Transverse colon (tissue), 4 donors: ENCODE results near the gene DNAL4.

Experiments used
- CTCF ChIP-seq, 5 experiments: fragments of 200-600 bp in 3 of 5; fragments of 450-650 bp in 2 of 5; sonication (generic) in 3 of 5; IDR thresholded peaks; 1 replicate in 2 of 5; 2 replicates in 3 of 5; pipeline ENCODE4 v1.5.1; 2016 to 2017; ENCODE audit warnings: antibody characterized with exemption in 5 of 5, inconsistent platforms in 3 of 5, mild to moderate bottlenecking in 2 of 5, moderate library complexity in 1 of 5
- POLR2AphosphoS5 ChIP-seq, 3 donors: sonication (generic); formaldehyde crosslinking; IDR thresholded peaks; one replicate each; pipeline ENCODE4 v1.6.1; 2016; ENCODE audit warnings: antibody characterized with exemption in 3 of 3

GRCh38 chr22:38782402-38783094, 11.4 kb downstream of the DNAL4 start:
- TF ChIP-seq CTCF (IDR thresholded peaks at IDR 0.05) (no peak), POLR2AphosphoS5 (IDR thresholded peaks at IDR 0.05) (no peak)
